Activated gamma-delta T cell (primary cell): Measurements from ENCODE around the gene MARK1.

Experiments used
- DNase-seq: peaks from one replicate; lab custom pipeline; 2025; lab: John Stamatoyannopoulos, UW
- total RNA-seq, 2 donors: gene quantifications; one replicate each; lab custom pipeline; 2026; lab: John Stamatoyannopoulos, UW

The MARK1 gene
- total RNA-seq, result 0.09 to 0.10 reads per million in 2 donors

GRCh38 chr1:220527908-220528678 lies at the start of gene MARK1:
Gene MARK1 (plus strand): TSS chr1:220528136. CDS start chr1:220528823, 687 bp downstream.
- DNase-seq, result no peak

- DNase-seq, result no peak
Observed at GRCh38 chr1:220483700-220484099, 44.2 kb upstream of the MARK1 start.

- no peak for DNase-seq
Observed at GRCh38 chr1:220484135-220484534, 43.8 kb upstream of the MARK1 start.

- DNase-seq, result no peak
Observed at GRCh38 chr1:220485131-220485530, 42.8 kb upstream of the MARK1 start.

- DNase-seq, result no peak
Observed at GRCh38 chr1:220485791-220486190, 42.1 kb upstream of the MARK1 start.

- DNase-seq, result no peak
Observed at GRCh38 chr1:220487297-220487820, 40.6 kb upstream of the MARK1 start.

- no peak for DNase-seq
Observed at GRCh38 chr1:220491891-220492290, 36.0 kb upstream of the MARK1 start.

GRCh38 chr1:220497220-220497947 lies 30.6 kb upstream of the MARK1 start:
- no peak for DNase-seq

- DNase-seq, result no peak
Observed at GRCh38 chr1:220498188-220498587, 29.7 kb upstream of the MARK1 start.

GRCh38 chr1:220500372-220500771 lies 27.6 kb upstream of the MARK1 start:
- no peak for DNase-seq

GRCh38 chr1:220504329-220504728 lies 23.6 kb upstream of the MARK1 start:
- DNase-seq, result no peak

GRCh38 chr1:220507085-220507484 lies 20.9 kb upstream of the MARK1 start:
- DNase-seq, result no peak

- DNase-seq, result no peak
Observed at GRCh38 chr1:220511179-220511578, 16.8 kb upstream of the MARK1 start.

GRCh38 chr1:220511785-220512184 lies 16.2 kb upstream of the MARK1 start:
- DNase-seq, result no peak

GRCh38 chr1:220513834-220514233 lies 14.1 kb upstream of the MARK1 start:
- no peak for DNase-seq

- DNase-seq, result no peak
Observed at GRCh38 chr1:220514256-220514655, 13.7 kb upstream of the MARK1 start.

- no peak for DNase-seq
Observed at GRCh38 chr1:220516014-220516721, 11.8 kb upstream of the MARK1 start.

GRCh38 chr1:220516722-220517042 lies 11.3 kb upstream of the MARK1 start:
- DNase-seq, result no peak

- DNase-seq, result no peak
Observed at GRCh38 chr1:220521778-220522177, 6.2 kb upstream of the MARK1 start.

- no peak for DNase-seq
Observed at GRCh38 chr1:220526294-220526693, 1.6 kb upstream of the MARK1 start.

GRCh38 chr1:220527279-220527907 lies 543 bp upstream of the MARK1 start:
- no peak for DNase-seq
